ENCODE results near the gene TRPC4AP. TPM values are rescaled to one million over a fixed set of nuclear protein-coding genes. Genes with fewer than 3 reads are reported as not detected.

TRPC4AP gene
- total and polyA plus RNA-seq, 2 of the 8 experiments (the other 6 are each of a cell fraction or from before 2014, with no cell fraction given): 73.1 to 74.8 TPM

GRCh38 chr20:35023624-35024023, 69.0 kb downstream of the TRPC4AP start:
- H3K23me2 ChIP-seq (ENCODE audit: low read depth, low read length): no peaks in the 10 kb centered on the region
- H3K4me3 ChIP-seq (ENCODE audit: extremely low read depth in 1 of 4, insufficient read depth in 2 of 4, low read depth in 3 of 4, low read length in 4 of 4): no peak overlapping the region
- no peaks in the 10 kb centered on the region for H3K27me3 ChIP-seq (replicated peaks in 1 of 4; ENCODE audit: control insufficient read depth in 3 of 4, extremely low read depth in 1 of 4, insufficient read depth in 3 of 4, low read length in 3 of 4)
- no peak overlapping the region for H3K14ac ChIP-seq (ENCODE audit: insufficient read length)
- H3K9me3 ChIP-seq (ENCODE audit: insufficient read depth in 2 of 2, low read depth in 1 of 2, low read length in 1 of 2): no peaks in the 10 kb centered on the region
- DNase-seq (ENCODE audit: low read depth in 1 of 2, low spot score in 2 of 2): peak in 1 of 2 experiments; percentile 26
- H2AK5ac ChIP-seq (ENCODE audit: low read depth, low read length): no peak overlapping the region
- H4K91ac ChIP-seq (replicated peaks; ENCODE audit: insufficient read length, low read length): no peak overlapping the region
- no peak overlapping the region for H3K9ac ChIP-seq (replicated peaks in 1 of 4; ENCODE audit: extremely low read depth in 1 of 4, low read depth in 3 of 4, low read length in 3 of 4)
- H3K36me3 ChIP-seq (ENCODE audit: control insufficient read depth in 2 of 4, insufficient read depth in 4 of 4, low read length in 3 of 4): peaks cover 3 to 47% (median 9%) of the 10 kb centered on the region in 4 experiments; a peak in 6 of 8 replicates
- H2BK15ac ChIP-seq (ENCODE audit: low read length): no peak overlapping the region
- H2BK120ac ChIP-seq (replicated peaks; ENCODE audit: low read depth, low read length): no peak overlapping the region
- FAIRE-seq: no peak
- no peak overlapping the region for H2BK20ac ChIP-seq (ENCODE audit: low read length)
- no peak overlapping the region for H3K4me2 ChIP-seq (ENCODE audit: insufficient read depth in 1 of 2, low read depth in 2 of 2, low read length in 2 of 2)
- no peak overlapping the region for H3K27ac ChIP-seq (ENCODE audit: low read depth, low read length)
- no peak overlapping the region for H2BK5ac ChIP-seq (ENCODE audit: low read depth, low read length)
- no peak overlapping the region for H3K18ac ChIP-seq (ENCODE audit: extremely low read depth, low read length)
- no peaks in the 10 kb centered on the region; the same call in 1 of the 2 replicates for H3K79me1 ChIP-seq (ENCODE audit: low read depth, low read length)
- no peak overlapping the region for H3K23ac ChIP-seq (ENCODE audit: insufficient read length)
- no peak overlapping the region for H3K56ac ChIP-seq (replicated peaks; ENCODE audit: insufficient read length, low read depth, low read length)
- H3K4ac ChIP-seq (replicated peaks; ENCODE audit: insufficient read length, low read depth, low read length): no peak overlapping the region
- H2AFZ ChIP-seq (ENCODE audit: low read length): no peak overlapping the region
- peaks cover 0 to 12% of the 10 kb centered on the region in 2 experiments for H4K20me1 ChIP-seq (replicated peaks in 1 of 2; ENCODE audit: control insufficient read depth in 1 of 2, insufficient read depth in 2 of 2, low read length in 2 of 2)
- H3K4me1 ChIP-seq (replicated peaks in 1 of 4; ENCODE audit: control insufficient read depth in 3 of 4, insufficient read depth in 4 of 4, low read length in 3 of 4): no peaks in the 10 kb centered on the region
- H3K79me2 ChIP-seq (ENCODE audit: control insufficient read depth in 1 of 2, insufficient read depth in 2 of 2, low read length in 2 of 2): no peaks in the 10 kb centered on the region
- H2BK12ac ChIP-seq (ENCODE audit: low read depth, low read length): no peak overlapping the region
- POLR2A ChIA-PET (ENCODE audit: partially characterized antibody): no interaction called here
- CTCF ChIA-PET (ENCODE audit: partially characterized antibody): interaction anchor here (0.5 kb wide), 1 partner anchor 372 kb away, joined by 3 read pairs; no protein-coding TSS in a partner anchor
- H4K8ac ChIP-seq (ENCODE audit: extremely low read depth, insufficient read depth, low read length): no peak overlapping the region
- H4K5ac ChIP-seq (ENCODE audit: insufficient read length, low read depth, low read length): no peak overlapping the region
- 93% methylated on average over 7 of the region's 7 CpGs; no CpG with 5 or more reads in 1 of the 2 experiments for WGBS, 2 experiments (ENCODE audit: extremely low coverage in 1 of 2, insufficient coverage in 1 of 2, insufficient read length in 1 of 2, insufficient replicate concordance in 2 of 2, low coverage in 1 of 2, low lambda C conversion rate in 2 of 2, missing lambda C conversion rate in 1 of 2)
- no peak for TF ChIP-seq HDAC2 (IDR thresholded peaks at IDR 0.05; ENCODE audit: borderline replicate concordance in 1 of 2, low read depth in 2 of 2, low read length in 2 of 2)

All from H1 (cell line).